WTC11 (cell line): ENCODE data around the gene GRPEL2.

Source experiments
- TEAD1 ChIP-seq: sonication (generic); formaldehyde crosslinking; IDR thresholded peaks from 2 replicates; pipeline ENCODE4 v1.8.0; 2022; ENCODE audit warnings: mild to moderate bottlenecking, missing genetic modification reagents
- TF ChIP-seq, protein P1 (sequence below): fragments of 200-600 bp; IDR thresholded peaks from 2 replicates; pipeline ENCODE4 v1.8.0; 2022; ENCODE audit warnings: antibody characterized with exemption

DNA sequence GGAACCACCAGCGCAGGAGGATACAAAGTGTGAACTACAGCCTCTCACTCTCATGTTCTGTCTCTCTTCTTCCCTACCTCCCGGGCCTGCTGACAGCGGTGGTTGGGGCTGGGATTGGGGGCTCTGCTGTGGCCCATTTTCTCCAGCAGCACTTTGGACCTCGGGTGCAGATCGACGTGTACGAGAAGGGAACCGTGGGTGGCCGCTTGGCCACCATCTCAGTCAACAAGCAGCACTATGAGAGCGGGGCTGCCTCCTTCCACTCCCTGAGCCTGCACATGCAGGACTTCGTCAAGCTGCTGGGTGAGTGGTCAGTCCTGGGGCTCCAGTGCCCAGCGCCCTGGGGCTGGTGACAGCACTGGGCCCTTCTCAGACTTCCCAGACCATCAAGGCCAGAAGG, 17.2 kb downstream of the GRPEL2 start:
- no peak for TF ChIP-seq TEAD1 (CRISPR knock-in tag)
- TF ChIP-seq, protein P1, sequence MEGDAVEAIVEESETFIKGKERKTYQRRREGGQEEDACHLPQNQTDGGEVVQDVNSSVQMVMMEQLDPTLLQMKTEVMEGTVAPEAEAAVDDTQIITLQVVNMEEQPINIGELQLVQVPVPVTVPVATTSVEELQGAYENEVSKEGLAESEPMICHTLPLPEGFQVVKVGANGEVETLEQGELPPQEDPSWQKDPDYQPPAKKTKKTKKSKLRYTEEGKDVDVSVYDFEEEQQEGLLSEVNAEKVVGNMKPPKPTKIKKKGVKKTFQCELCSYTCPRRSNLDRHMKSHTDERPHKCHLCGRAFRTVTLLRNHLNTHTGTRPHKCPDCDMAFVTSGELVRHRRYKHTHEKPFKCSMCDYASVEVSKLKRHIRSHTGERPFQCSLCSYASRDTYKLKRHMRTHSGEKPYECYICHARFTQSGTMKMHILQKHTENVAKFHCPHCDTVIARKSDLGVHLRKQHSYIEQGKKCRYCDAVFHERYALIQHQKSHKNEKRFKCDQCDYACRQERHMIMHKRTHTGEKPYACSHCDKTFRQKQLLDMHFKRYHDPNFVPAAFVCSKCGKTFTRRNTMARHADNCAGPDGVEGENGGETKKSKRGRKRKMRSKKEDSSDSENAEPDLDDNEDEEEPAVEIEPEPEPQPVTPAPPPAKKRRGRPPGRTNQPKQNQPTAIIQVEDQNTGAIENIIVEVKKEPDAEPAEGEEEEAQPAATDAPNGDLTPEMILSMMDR: no peak
